ENCODE measurements around the gene ADM5.
"Not testable (repeated sequence)": the region's sequence is repeated elsewhere in the genome, so short reads cannot be mapped to it uniquely, and the experiment has no call there.

ADM5 gene

DNA sequence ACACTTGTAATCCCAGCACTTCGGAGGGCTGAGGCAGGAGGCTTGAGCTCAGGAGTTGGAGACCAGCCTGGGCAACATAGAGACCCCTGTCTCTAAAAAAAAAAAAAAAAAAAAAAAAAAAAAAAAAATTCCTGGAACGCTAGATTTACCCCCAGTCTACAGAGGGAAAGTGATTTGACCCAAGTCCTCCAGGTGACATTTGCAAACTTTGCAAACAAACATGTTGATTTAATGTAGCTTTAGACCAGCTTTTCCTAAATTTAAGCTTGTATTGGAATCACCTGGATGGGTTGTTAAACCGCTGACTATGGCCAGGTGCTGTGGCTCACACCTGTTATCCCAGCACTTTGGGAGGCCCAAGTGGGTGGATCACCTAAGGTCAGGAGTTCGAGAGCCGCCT lies 10.0 kb downstream of the ADM5 start:
- H3K4me1 ChIP-seq (ENCODE audit: control insufficient read depth, insufficient read depth, low read length) = no peaks in the 10 kb centered on the region
- H3K4me3 ChIP-seq (ENCODE audit: low read depth, low read length) = no peak overlapping the region
- H3K9me3 ChIP-seq (ENCODE audit: control insufficient read depth, insufficient read depth, low read length) = no peaks in the 10 kb centered on the region
- H3K27me3 ChIP-seq (ENCODE audit: control insufficient read depth, insufficient read depth, low read length) = no peaks in the 10 kb centered on the region
- no peak overlapping the region for H3K9ac ChIP-seq (ENCODE audit: low read depth, low read length)
- peaks cover 3% of the 10 kb centered on the region for H3K36me3 ChIP-seq (ENCODE audit: control insufficient read depth, insufficient read depth, low read length)

- Histone ChIP-seq H3K36me3 (ENCODE audit: control insufficient read depth, insufficient read depth, low read length) (peaks cover 4% of the 10 kb centered on the region), H3K9ac (ENCODE audit: low read depth, low read length) (no peak overlapping the region), H3K9me3 (ENCODE audit: control insufficient read depth, insufficient read depth, low read length) (no peaks in the 10 kb centered on the region), H3K4me3 (ENCODE audit: low read depth, low read length) (no peak overlapping the region), H3K27me3 (ENCODE audit: control insufficient read depth, insufficient read depth, low read length) (no peaks in the 10 kb centered on the region), H3K4me1 (ENCODE audit: control insufficient read depth, insufficient read depth, low read length) (no peaks in the 10 kb centered on the region)
Measured at GRCh38 chr19:49700563-49700962, 11.2 kb downstream of the ADM5 start.

- Histone ChIP-seq H3K9ac (ENCODE audit: low read depth, low read length) (no peak overlapping the region), H3K9me3 (ENCODE audit: control insufficient read depth, insufficient read depth, low read length) (no peaks in the 10 kb centered on the region), H3K4me3 (ENCODE audit: low read depth, low read length) (peak overlapping the region; percentile 13), H3K27me3 (ENCODE audit: control insufficient read depth, insufficient read depth, low read length) (no peaks in the 10 kb centered on the region), H3K36me3 (ENCODE audit: control insufficient read depth, insufficient read depth, low read length) (peaks cover 10% of the 10 kb centered on the region), H3K4me1 (ENCODE audit: control insufficient read depth, insufficient read depth, low read length) (no peaks in the 10 kb centered on the region)
Measured at GRCh38 chr19:49701271-49701786, 11.9 kb downstream of the ADM5 start.

- Histone ChIP-seq H3K4me1 (ENCODE audit: control insufficient read depth, insufficient read depth, low read length) (no peaks in the 10 kb centered on the region), H3K9me3 (ENCODE audit: control insufficient read depth, insufficient read depth, low read length) (no peaks in the 10 kb centered on the region), H3K4me3 (ENCODE audit: low read depth, low read length) (no peak overlapping the region), H3K27me3 (ENCODE audit: control insufficient read depth, insufficient read depth, low read length) (no peaks in the 10 kb centered on the region), H3K36me3 (ENCODE audit: control insufficient read depth, insufficient read depth, low read length) (peaks cover 22% of the 10 kb centered on the region), H3K9ac (ENCODE audit: low read depth, low read length) (no peak overlapping the region)
Measured at GRCh38 chr19:49704888-49705642, 15.7 kb downstream of the ADM5 start.

GRCh38 chr19:49705919-49706318 lies 16.5 kb downstream of the ADM5 start:
- Histone ChIP-seq H3K9me3 (ENCODE audit: control insufficient read depth, insufficient read depth, low read length) (no peaks in the 10 kb centered on the region), H3K36me3 (ENCODE audit: control insufficient read depth, insufficient read depth, low read length) (peaks cover 28% of the 10 kb centered on the region), H3K27me3 (ENCODE audit: control insufficient read depth, insufficient read depth, low read length) (no peaks in the 10 kb centered on the region), H3K9ac (ENCODE audit: low read depth, low read length) (no peak overlapping the region), H3K4me1 (ENCODE audit: control insufficient read depth, insufficient read depth, low read length) (no peaks in the 10 kb centered on the region), H3K4me3 (ENCODE audit: low read depth, low read length) (no peak overlapping the region)

GRCh38 chr19:49710372-49710951 lies 21.1 kb downstream of the ADM5 start:
- Histone ChIP-seq H3K4me3 (ENCODE audit: low read depth, low read length) (no peak overlapping the region), H3K9me3 (ENCODE audit: control insufficient read depth, insufficient read depth, low read length) (no peaks in the 10 kb centered on the region), H3K9ac (ENCODE audit: low read depth, low read length) (no peak overlapping the region), H3K4me1 (ENCODE audit: control insufficient read depth, insufficient read depth, low read length) (no peaks in the 10 kb centered on the region), H3K27me3 (ENCODE audit: control insufficient read depth, insufficient read depth, low read length) (no peaks in the 10 kb centered on the region), H3K36me3 (ENCODE audit: control insufficient read depth, insufficient read depth, low read length) (peaks cover 34% of the 10 kb centered on the region)

GRCh38 chr19:49712397-49712859 lies 23.0 kb downstream of the ADM5 start:
- H3K4me1 ChIP-seq (ENCODE audit: control insufficient read depth, insufficient read depth, low read length) = no peaks in the 10 kb centered on the region
- H3K27me3 ChIP-seq (ENCODE audit: control insufficient read depth, insufficient read depth, low read length) = no peaks in the 10 kb centered on the region
- H3K9me3 ChIP-seq (ENCODE audit: control insufficient read depth, insufficient read depth, low read length) = no peaks in the 10 kb centered on the region
- no peak overlapping the region for H3K4me3 ChIP-seq (ENCODE audit: low read depth, low read length)
- H3K9ac ChIP-seq (ENCODE audit: low read depth, low read length) = no peak overlapping the region
- H3K36me3 ChIP-seq (ENCODE audit: control insufficient read depth, insufficient read depth, low read length) = peaks cover 22% of the 10 kb centered on the region

- Histone ChIP-seq H3K36me3 (ENCODE audit: control insufficient read depth, insufficient read depth, low read length) (peaks cover 22% of the 10 kb centered on the region), H3K9me3 (ENCODE audit: control insufficient read depth, insufficient read depth, low read length) (no peaks in the 10 kb centered on the region), H3K9ac (ENCODE audit: low read depth, low read length) (no peak overlapping the region), H3K4me1 (ENCODE audit: control insufficient read depth, insufficient read depth, low read length) (no peaks in the 10 kb centered on the region), H3K4me3 (ENCODE audit: low read depth, low read length) (no peak overlapping the region), H3K27me3 (ENCODE audit: control insufficient read depth, insufficient read depth, low read length) (no peaks in the 10 kb centered on the region)
Measured at GRCh38 chr19:49713236-49713845, 23.9 kb downstream of the ADM5 start.

DNA sequence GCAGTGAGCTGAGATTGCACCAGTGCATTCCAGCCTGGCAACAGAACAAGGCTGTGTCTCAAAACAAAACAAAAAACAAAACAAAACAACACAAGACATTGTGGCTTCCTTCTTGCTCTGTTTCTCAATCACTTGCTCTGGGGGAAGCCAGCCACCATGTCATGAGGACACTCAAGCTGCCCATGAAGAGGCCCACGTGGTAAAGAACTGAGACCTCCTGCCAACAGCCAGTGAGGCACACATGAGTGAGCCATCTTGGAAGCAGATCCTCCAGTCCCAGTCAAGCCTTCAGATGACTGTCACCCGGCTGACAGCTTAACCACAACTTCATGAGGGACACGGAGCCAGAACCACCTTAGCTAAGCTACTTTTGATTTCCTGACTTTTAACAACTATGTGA lies 26.8 kb downstream of the ADM5 start:
- H3K4me3 ChIP-seq (ENCODE audit: low read depth, low read length) = no peak overlapping the region
- H3K9me3 ChIP-seq (ENCODE audit: control insufficient read depth, insufficient read depth, low read length) = no peaks in the 10 kb centered on the region
- no peak overlapping the region for H3K9ac ChIP-seq (ENCODE audit: low read depth, low read length)

DNA sequence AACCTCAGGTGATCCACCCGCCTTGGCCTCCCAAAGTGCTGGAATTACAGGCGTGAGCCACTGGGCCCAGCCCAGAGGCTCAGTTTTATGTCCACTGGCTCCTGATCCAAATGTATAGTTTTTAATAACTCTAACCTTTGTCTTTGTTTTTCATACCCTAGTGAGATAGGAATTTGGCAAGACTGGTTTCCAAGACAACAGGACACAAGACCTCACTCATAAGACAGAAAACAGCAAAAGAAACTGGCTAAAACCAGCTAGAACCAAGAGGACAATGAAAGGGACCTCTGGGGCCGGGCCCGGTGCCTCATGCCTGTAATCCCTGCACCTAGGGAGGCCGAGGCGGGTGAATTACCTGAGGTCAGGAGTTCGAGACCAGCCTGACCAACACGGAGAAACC lies 29.1 kb downstream of the ADM5 start:
- H3K27me3 ChIP-seq (ENCODE audit: control insufficient read depth, insufficient read depth, low read length) = no peaks in the 10 kb centered on the region
- H3K9ac ChIP-seq (ENCODE audit: low read depth, low read length) = no peak overlapping the region
- no peak overlapping the region for H3K4me3 ChIP-seq (ENCODE audit: low read depth, low read length)
- H3K9me3 ChIP-seq (ENCODE audit: control insufficient read depth, insufficient read depth, low read length) = no peaks in the 10 kb centered on the region
- peaks cover 1% of the 10 kb centered on the region for H3K36me3 ChIP-seq (ENCODE audit: control insufficient read depth, insufficient read depth, low read length)
- H3K4me1 ChIP-seq (ENCODE audit: control insufficient read depth, insufficient read depth, low read length) = peaks cover 2% of the 10 kb centered on the region

More for the DNA sequence above, 26.8 kb downstream of the ADM5 start:
- Histone ChIP-seq H3K36me3 (ENCODE audit: control insufficient read depth, insufficient read depth, low read length) (peaks cover 6% of the 10 kb centered on the region), H3K27me3 (ENCODE audit: control insufficient read depth, insufficient read depth, low read length) (no peaks in the 10 kb centered on the region), H3K4me1 (ENCODE audit: control insufficient read depth, insufficient read depth, low read length) (peaks cover 2% of the 10 kb centered on the region)

DNA sequence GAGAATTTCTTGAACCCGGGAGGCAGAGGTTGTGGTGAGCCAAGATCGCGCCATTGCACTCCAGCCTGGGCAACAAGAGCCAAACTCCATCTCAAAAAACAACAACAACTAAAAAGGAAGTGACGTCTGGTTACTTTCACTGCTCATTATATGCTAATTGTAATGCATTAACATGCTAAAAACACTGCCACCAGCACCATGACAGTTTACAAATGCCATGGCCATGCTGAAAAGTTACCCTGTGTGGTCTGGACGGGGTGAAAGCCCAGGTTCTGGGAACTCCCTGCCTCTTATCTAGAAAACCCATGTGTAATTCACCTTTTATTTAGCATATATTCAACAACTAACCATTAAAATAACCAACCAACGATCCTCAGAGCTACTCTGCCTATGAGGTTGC lies 29.6 kb downstream of the ADM5 start:
- H3K9ac ChIP-seq (ENCODE audit: low read depth, low read length) = no peak overlapping the region
- H3K9me3 ChIP-seq (ENCODE audit: control insufficient read depth, insufficient read depth, low read length) = no peaks in the 10 kb centered on the region
- no peaks in the 10 kb centered on the region for H3K36me3 ChIP-seq (ENCODE audit: control insufficient read depth, insufficient read depth, low read length)
- H3K27me3 ChIP-seq (ENCODE audit: control insufficient read depth, insufficient read depth, low read length) = no peaks in the 10 kb centered on the region
- H3K4me3 ChIP-seq (ENCODE audit: low read depth, low read length) = no peak overlapping the region
- peaks cover 2% of the 10 kb centered on the region for H3K4me1 ChIP-seq (ENCODE audit: control insufficient read depth, insufficient read depth, low read length)

DNA sequence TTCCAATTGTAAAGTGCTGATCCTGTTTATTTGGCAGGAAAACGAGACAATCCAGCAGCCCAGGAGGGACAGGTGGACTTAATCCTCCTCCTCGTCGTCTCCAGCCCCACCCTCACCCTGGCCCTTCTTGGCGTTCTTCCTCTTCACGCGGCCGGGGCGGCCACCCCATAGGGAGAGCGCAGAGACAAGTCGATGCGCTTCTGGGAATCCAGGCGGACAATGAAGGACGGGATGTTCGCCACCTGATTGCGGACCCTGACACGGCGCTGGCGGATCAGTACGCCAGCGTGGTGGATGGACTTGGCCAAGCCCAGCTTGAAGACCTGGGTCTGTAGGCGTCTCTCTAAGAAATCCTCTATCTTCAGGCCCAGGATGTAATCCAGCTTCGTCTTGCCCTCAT lies 30.0 kb downstream of the ADM5 start:
- not testable (repeated sequence) for H3K4me1 ChIP-seq (ENCODE audit: control insufficient read depth, insufficient read depth, low read length); H3K9me3 ChIP-seq (ENCODE audit: control insufficient read depth, insufficient read depth, low read length); H3K4me3 ChIP-seq (ENCODE audit: low read depth, low read length); H3K27me3 ChIP-seq (ENCODE audit: control insufficient read depth, insufficient read depth, low read length); H3K36me3 ChIP-seq (ENCODE audit: control insufficient read depth, insufficient read depth, low read length); H3K9ac ChIP-seq (ENCODE audit: low read depth, low read length)
